Mesenchymal stem cell (in vitro differentiated cells and primary cell): ENCODE results near the gene THBS4.

Source experiments
- DNase-seq: peaks from one replicate; pipeline ENCODE4 v3.0.0-alpha.2; 2013
- H2AFZ ChIP-seq: one replicate; pipeline ENCODE4 v1.6.1; 2013; ENCODE audit warnings: low read depth, mild to moderate bottlenecking, control low read depth, inconsistent platforms, low read length, moderate library complexity
- H2AK5ac ChIP-seq: 2 replicates; pipeline ENCODE4 v1.6.1; 2013; ENCODE audit warnings: low read length, moderate library complexity, mild to moderate bottlenecking, inconsistent platforms; ENCODE audit not compliant: severe bottlenecking
- H2BK120ac ChIP-seq: one replicate; pipeline ENCODE4 v1.6.1; 2013; ENCODE audit warnings: low read depth, mild to moderate bottlenecking, inconsistent platforms, low read length, moderate library complexity
- H2BK12ac ChIP-seq, 2 experiments: one replicate each; pipeline ENCODE4 v1.6.1; 2013; ENCODE audit warnings: inconsistent platforms in 2 of 2, low read length in 2 of 2, mild to moderate bottlenecking in 2 of 2, moderate library complexity in 2 of 2, control low read depth in 1 of 2
- H2BK15ac ChIP-seq: one replicate; pipeline ENCODE4 v1.6.1; 2013; ENCODE audit warnings: mild to moderate bottlenecking, low read depth, inconsistent platforms; ENCODE audit not compliant: poor library complexity, severe bottlenecking
- H2BK5ac ChIP-seq: 2 replicates; pipeline ENCODE4 v1.6.1; 2013; ENCODE audit warnings: low read depth, mild to moderate bottlenecking, low read length, control low read depth, inconsistent platforms; ENCODE audit not compliant: poor library complexity, severe bottlenecking
- H3K14ac ChIP-seq, 2 experiments: one replicate each; pipeline ENCODE4 v1.6.1; 2013; ENCODE audit warnings: inconsistent platforms in 2 of 2, low read length in 2 of 2, control low read depth in 1 of 2, mild to moderate bottlenecking in 1 of 2, moderate library complexity in 1 of 2
- H3K18ac ChIP-seq, 2 experiments: one replicate each; pipeline ENCODE4 v1.6.1; 2013; ENCODE audit warnings: inconsistent platforms in 2 of 2, low read length in 2 of 2, control low read depth in 1 of 2, low read depth in 1 of 2, mild to moderate bottlenecking in 1 of 2
- H3K23ac ChIP-seq, 2 experiments: one replicate each; pipeline ENCODE4 v1.6.1; 2013; ENCODE audit warnings: inconsistent platforms in 2 of 2, low read length in 2 of 2, mild to moderate bottlenecking in 2 of 2, moderate library complexity in 2 of 2, control low read depth in 1 of 2
- H3K27ac ChIP-seq: 2 replicates; pipeline ENCODE4 v1.5.1; 2013; ENCODE audit warnings: mild to moderate bottlenecking, moderate library complexity, low read length, control low read depth, inconsistent platforms; ENCODE audit not compliant: poor library complexity, severe bottlenecking
- H3K27me3 ChIP-seq, 2 experiments: 2 replicates each; pipeline versions ENCODE4 v1.6.1 to v1.7.0; 2013; ENCODE audit warnings: low read length in 2 of 2, mild to moderate bottlenecking in 2 of 2, moderate library complexity in 2 of 2, control low read depth in 1 of 2, inconsistent platforms in 1 of 2; ENCODE audit not compliant: control insufficient read depth in 1 of 2, insufficient read depth in 1 of 2
- H3K36me3 ChIP-seq, 2 experiments: 2 replicates each; pipeline versions ENCODE4 v1.6.1 to v1.7.0; 2013; ENCODE audit warnings: low read length in 2 of 2, control low read depth in 1 of 2, inconsistent platforms in 1 of 2, low read depth in 1 of 2, mild to moderate bottlenecking in 1 of 2; ENCODE audit not compliant: insufficient read depth in 2 of 2, control insufficient read depth in 1 of 2
- H3K4ac ChIP-seq, 2 experiments: one replicate each; pipeline ENCODE4 v1.6.1; 2013; ENCODE audit warnings: inconsistent platforms in 2 of 2, low read length in 2 of 2, mild to moderate bottlenecking in 2 of 2, moderate library complexity in 2 of 2, control low read depth in 1 of 2, low read depth in 1 of 2
- H3K4me1 ChIP-seq: 2 replicates; pipeline ENCODE4 v1.6.1; 2013; ENCODE audit warnings: low read depth, low read length, control low read depth; ENCODE audit not compliant: control insufficient read depth, insufficient read depth
- H3K4me2 ChIP-seq: 2 replicates; pipeline ENCODE4 v1.6.1; 2013; ENCODE audit warnings: low read length, mild to moderate bottlenecking, inconsistent platforms; ENCODE audit not compliant: poor library complexity, severe bottlenecking
- H3K4me3 ChIP-seq, 2 experiments: 2 replicates each; pipeline versions ENCODE4 v1.5.1 to v1.7.0; 2013; ENCODE audit warnings: low read length in 2 of 2, mild to moderate bottlenecking in 2 of 2, control low read depth in 1 of 2, low read depth in 1 of 2; ENCODE audit not compliant: insufficient read depth in 1 of 2
- H3K79me1 ChIP-seq: replicated peaks from 2 replicates; pipeline ENCODE4 v1.6.1; 2013; ENCODE audit warnings: mild to moderate bottlenecking, control low read depth, low read length, inconsistent platforms; ENCODE audit not compliant: poor library complexity, severe bottlenecking
- H3K9ac ChIP-seq: 2 replicates; pipeline ENCODE4 v1.7.0; 2013; ENCODE audit warnings: mild to moderate bottlenecking, low read length, moderate library complexity
- H3K9me3 ChIP-seq: 2 replicates; pipeline ENCODE4 v1.7.0; 2013; ENCODE audit warnings: mild to moderate bottlenecking, low read length; ENCODE audit not compliant: control insufficient read depth
- H4K8ac ChIP-seq: one replicate; pipeline ENCODE4 v1.6.1; 2013; ENCODE audit warnings: inconsistent platforms, mild to moderate bottlenecking, low read length, moderate library complexity
- H4K91ac ChIP-seq: one replicate; pipeline ENCODE4 v1.6.1; 2013; ENCODE audit warnings: mild to moderate bottlenecking, low read length, inconsistent platforms
- WGBS: methylation state at CpG from one replicate; pipeline ENCODE4 v1.1.7; 2013; ENCODE audit warnings: mixed read lengths; 5-methylcytosine and 5-hydroxymethylcytosine counted together

THBS4 gene

GRCh38 chr5:80072103-80073073 is 37.2 kb downstream of the THBS4 start:
- Histone ChIP-seq H3K9ac (no peak overlapping the region), H4K91ac (no peak overlapping the region), H3K4ac (no peak overlapping the region), H3K4me1 (no peaks in the 10 kb centered on the region), H2AK5ac (no peak overlapping the region), H2BK15ac (no peak overlapping the region), H3K27me3 (peaks cover 0 to 5% of the 10 kb centered on the region in 2 experiments), H3K9me3 (no peaks in the 10 kb centered on the region), H2BK5ac (no peak overlapping the region), H3K4me2 (no peak overlapping the region), H3K14ac (no peak overlapping the region), H2BK12ac (no peak overlapping the region), H2AFZ (no peak overlapping the region), H3K23ac (no peak overlapping the region), H3K27ac (no peak overlapping the region), H3K18ac (no peak overlapping the region), H3K79me1 (no peaks in the 10 kb centered on the region), H3K4me3 (no peak overlapping the region), H4K8ac (no peak overlapping the region), H3K36me3 (no peaks in the 10 kb centered on the region), H2BK120ac (no peak overlapping the region)
- WGBS = 90% methylated on average over 8 of the region's 10 CpGs
- no peak for DNase-seq

- Histone ChIP-seq H2AFZ (no peak overlapping the region), H3K27ac (no peak overlapping the region), H3K27me3 (peaks cover 0 to 14% of the 10 kb centered on the region in 2 experiments), H3K23ac (peak overlapping the region in 1 of 2 experiments; percentile 46), H3K4me1 (no peaks in the 10 kb centered on the region), H3K36me3 (no peaks in the 10 kb centered on the region), H3K18ac (no peak overlapping the region), H3K4ac (no peak overlapping the region), H3K14ac (no peak overlapping the region), H3K9ac (no peak overlapping the region), H3K9me3 (no peaks in the 10 kb centered on the region), H3K79me1 (no peaks in the 10 kb centered on the region), H2BK120ac (no peak overlapping the region), H2BK15ac (no peak overlapping the region), H4K91ac (no peak overlapping the region), H4K8ac (no peak overlapping the region), H3K4me3 (no peak overlapping the region), H3K4me2 (no peak overlapping the region), H2BK12ac (no peak overlapping the region), H2BK5ac (no peak overlapping the region), H2AK5ac (no peak overlapping the region)
- 84% methylated on average over 6 of the region's 10 CpGs for WGBS
- DNase-seq = peak; percentile 38
These were observed 41.2 kb downstream of the THBS4 start for GRCh38 chr5:80076131-80077050.

- Histone ChIP-seq H4K91ac (no peak overlapping the region), H3K18ac (no peak overlapping the region), H3K36me3 (no peaks in the 10 kb centered on the region), H3K14ac (no peak overlapping the region), H2BK15ac (no peak overlapping the region), H3K4me2 (no peak overlapping the region), H3K9me3 (no peaks in the 10 kb centered on the region), H3K27ac (no peak overlapping the region), H3K4me1 (no peaks in the 10 kb centered on the region), H2AFZ (no peak overlapping the region), H3K79me1 (no peaks in the 10 kb centered on the region), H4K8ac (no peak overlapping the region), H2BK120ac (no peak overlapping the region), H2BK5ac (no peak overlapping the region), H3K9ac (no peak overlapping the region), H3K4ac (peak overlapping the region in 1 of 2 experiments; percentile 24), H2BK12ac (no peak overlapping the region), H3K27me3 (peaks cover 0 to 14% of the 10 kb centered on the region in 2 experiments), H3K23ac (peak overlapping the region in 1 of 2 experiments; percentile 46), H2AK5ac (no peak overlapping the region), H3K4me3 (no peak overlapping the region)
- WGBS = 95% methylated on average over 2 of the region's 3 CpGs
- DNase-seq = no peak
These were observed 42.0 kb downstream of the THBS4 start for GRCh38 chr5:80077051-80077714.
